ENCODE data around the gene TEP1. TPM values are rescaled to one million over a fixed set of nuclear protein-coding genes. Genes with fewer than 3 reads are reported as not detected.

The TEP1 gene
- total RNA-seq, 1 experiment from 2014 or later: 20.4 TPM

- DNase-seq (ENCODE audit: unreplicated experiment): no peak
- Mint-ChIP-seq H3K4me3 (ENCODE audit: unreplicated experiment) (no peak overlapping the region), H3K4me1 (ENCODE audit: insufficient read depth, unreplicated experiment) (no peaks in the 10 kb centered on the region), H3K9me3 (ENCODE audit: unreplicated experiment) (no peaks in the 10 kb centered on the region), H3K36me3 (ENCODE audit: insufficient read depth, unreplicated experiment) (peaks cover 6% of the 10 kb centered on the region), H3K27me3 (ENCODE audit: insufficient read depth, unreplicated experiment) (no peaks in the 10 kb centered on the region), H3K27ac (ENCODE audit: low read depth, unreplicated experiment) (no peak overlapping the region)
- no peak for TF ChIP-seq CTCF (IDR thresholded peaks at IDR 0.05; ENCODE audit: unreplicated experiment)
- no TSS peak for BruUV-seq (replicated peaks)
- intact Hi-C loops (cut with micrococcal nuclease): no loop called here
- ChIA-PET CTCF (interaction anchor here (0.6 to 1.7 kb wide), 3 partner anchors 9 to 213 kb away, joined by 4 to 12 read pairs (median 5); no protein-coding TSS in a partner anchor), POLR2A (interaction anchor here (0.6 to 3.6 kb wide), 2 partner anchors 11 to 82 kb away, joined by 4 to 21 read pairs; partner anchors contain the start of gene TEP1)
Measured at GRCh38 chr14:20424851-20425250, 11.6 kb upstream of the TEP1 start.

- intact Hi-C loops (cut with micrococcal nuclease): no loop called here
- no TSS peak for BruUV-seq (replicated peaks)
- CTCF ChIA-PET: interaction anchor here (0.6 to 0.8 kb wide), 3 partner anchors 33 to 117 kb away, joined by 3 to 5 read pairs (median 4); partner anchors contain the start of gene TTC5
- TF ChIP-seq CTCF (IDR thresholded peaks at IDR 0.05; ENCODE audit: unreplicated experiment): no peak
- H3K9me3 Mint-ChIP-seq (ENCODE audit: unreplicated experiment): no peaks in the 10 kb centered on the region
- no peak for DNase-seq (ENCODE audit: unreplicated experiment)
- H3K36me3 Mint-ChIP-seq (ENCODE audit: insufficient read depth, unreplicated experiment): peaks cover 6% of the 10 kb centered on the region
- no peak overlapping the region for H3K4me3 Mint-ChIP-seq (ENCODE audit: unreplicated experiment)
- no peak overlapping the region for H3K27ac Mint-ChIP-seq (ENCODE audit: low read depth, unreplicated experiment)
- H3K4me1 Mint-ChIP-seq (ENCODE audit: insufficient read depth, unreplicated experiment): no peaks in the 10 kb centered on the region
- POLR2A ChIA-PET: interaction anchor here (1.3 to 3.6 kb wide), 3 partner anchors 10 to 33 kb away, joined by 3 to 21 read pairs (median 5); partner anchors contain the start of genes APEX1 and TEP1
- H3K27me3 Mint-ChIP-seq (ENCODE audit: insufficient read depth, unreplicated experiment): no peaks in the 10 kb centered on the region
Measured at GRCh38 chr14:20422886-20423285, 9.6 kb upstream of the TEP1 start.

GRCh38 chr14:20421267-20421666 lies 8.0 kb upstream of the TEP1 start:
- H3K4me3 Mint-ChIP-seq (ENCODE audit: unreplicated experiment): no peak overlapping the region
- POLR2A ChIA-PET: interaction anchor here (1.4 to 3.6 kb wide), 2 partner anchors 8 to 34 kb away, joined by 5 to 21 read pairs; partner anchors contain the start of genes APEX1 and TEP1
- TF ChIP-seq CTCF (IDR thresholded peaks at IDR 0.05; ENCODE audit: unreplicated experiment): no peak
- no TSS peak for BruUV-seq (replicated peaks)
- intact Hi-C loops (cut with micrococcal nuclease): no loop called here
- no peak for DNase-seq (ENCODE audit: unreplicated experiment)
- H3K4me1 Mint-ChIP-seq (ENCODE audit: insufficient read depth, unreplicated experiment): no peaks in the 10 kb centered on the region
- no peaks in the 10 kb centered on the region for H3K27me3 Mint-ChIP-seq (ENCODE audit: insufficient read depth, unreplicated experiment)
- CTCF ChIA-PET: interaction anchor here (0.9 kb wide), 1 partner anchor 33 kb away, joined by 4 read pairs; the partner anchor contains the start of genes APEX1 and OSGEP
- H3K36me3 Mint-ChIP-seq (ENCODE audit: insufficient read depth, unreplicated experiment): no peaks in the 10 kb centered on the region
- H3K9me3 Mint-ChIP-seq (ENCODE audit: unreplicated experiment): no peaks in the 10 kb centered on the region
- no peak overlapping the region for H3K27ac Mint-ChIP-seq (ENCODE audit: low read depth, unreplicated experiment)

- no peaks in the 10 kb centered on the region for H3K4me1 Mint-ChIP-seq (ENCODE audit: insufficient read depth, unreplicated experiment)
- no peaks in the 10 kb centered on the region for H3K36me3 Mint-ChIP-seq (ENCODE audit: insufficient read depth, unreplicated experiment)
- BruUV-seq (replicated peaks): no TSS peak
- ChIA-PET CTCF (interaction anchor here (1.4 kb wide), 1 partner anchor 277 kb away, joined by 3 read pairs; no protein-coding TSS in a partner anchor), POLR2A (interaction anchor here (0.6 kb wide), 1 partner anchor 1022 kb away, joined by 3 read pairs; no protein-coding TSS in a partner anchor)
- TF ChIP-seq CTCF (IDR thresholded peaks at IDR 0.05; ENCODE audit: unreplicated experiment): no peak
- intact Hi-C loops (cut with micrococcal nuclease): no loop called here
- H3K27me3 Mint-ChIP-seq (ENCODE audit: insufficient read depth, unreplicated experiment): no peaks in the 10 kb centered on the region
- no peak overlapping the region for H3K4me3 Mint-ChIP-seq (ENCODE audit: unreplicated experiment)
- H3K9me3 Mint-ChIP-seq (ENCODE audit: unreplicated experiment): no peaks in the 10 kb centered on the region
- H3K27ac Mint-ChIP-seq (ENCODE audit: low read depth, unreplicated experiment): no peak overlapping the region
- no peak for DNase-seq (ENCODE audit: unreplicated experiment)
Measured at GRCh38 chr14:20419419-20419818, 6.1 kb upstream of the TEP1 start.

Data from MCF 10A (cell line).